SK-N-SH (cell line): ENCODE results near the gene CHST11. TPM values are rescaled to one million over a fixed set of nuclear protein-coding genes. Genes with fewer than 3 reads are reported as not detected.

Experiments
- CTCF ChIA-PET: fragments of 300-600, 350-600 bp; formaldehyde crosslinking; extraction: SDS; loops from one replicate; lab custom pipeline; 2021; lab: Yijun Ruan, JAX
- POLR2A ChIA-PET: fragments of 350-600 bp; sonication (Branson Sonifier 250); formaldehyde crosslinking; extraction: SDS; loops from one replicate; lab custom pipeline; 2020; ENCODE audit warnings: antibody characterized with exemption, inconsistent platforms; lab: Yijun Ruan, JAX
- DNase-seq: peaks from one replicate; pipeline ENCODE4 v3.0.0; 2012
- H2AFZ ChIP-seq: fragments of 200-600 bp; sonication (generic); 2 replicates; pipeline ENCODE4 v1.8.1; 2016; ENCODE audit warnings: antibody characterized with exemption, mild to moderate bottlenecking, low read depth
- H3F3A ChIP-seq: fragments of 200-600 bp; sonication (generic); replicated peaks from 2 replicates; pipeline ENCODE3; 2016; ENCODE audit warnings: antibody characterized with exemption, mild to moderate bottlenecking; ENCODE audit not compliant: insufficient read depth
- H3K27ac ChIP-seq, 2 experiments: fragments of 200-500 bp in 1 of 2; fragments of 200-600 bp in 1 of 2; sonication (Bioruptor generic) in 1 of 2; sonication (generic), shearing (Covaris generic) in 1 of 2; 2 replicates each; pipeline versions ENCODE4 v1.5.1 to v1.6.1; 2014 to 2016; ENCODE audit warnings: low read depth in 2 of 2, inconsistent platforms in 1 of 2, low read length in 1 of 2, mild to moderate bottlenecking in 1 of 2, mixed read lengths in 1 of 2
- H3K27me3 ChIP-seq: fragments of 200-600 bp; sonication (generic), shearing (Covaris generic); 2 replicates; pipeline ENCODE4 v1.6.1; 2016; ENCODE audit warnings: mixed run types; ENCODE audit not compliant: insufficient read depth
- H3K36me3 ChIP-seq, 2 experiments: fragments of 200-500 bp in 1 of 2; fragments of 200-600 bp in 1 of 2; sonication (Bioruptor generic) in 1 of 2; sonication (generic) in 1 of 2; replicated peaks in 1 of 2; 2 replicates each; pipeline versions ENCODE3 to v1.5.1; 2014 to 2016; ENCODE audit warnings: low read length in 1 of 2, mild to moderate bottlenecking in 1 of 2; ENCODE audit not compliant: insufficient read depth in 2 of 2, control insufficient read depth in 1 of 2
- H3K4me1 ChIP-seq, 2 experiments: fragments of 200-500 bp in 1 of 2; fragments of 200-600 bp in 1 of 2; sonication (Bioruptor generic) in 1 of 2; sonication (generic), shearing (Covaris generic) in 1 of 2; 2 replicates each; pipeline versions ENCODE4 v1.5.1 to v1.6.1; 2014 to 2016; ENCODE audit warnings: low read depth in 1 of 2, low read length in 1 of 2, mixed run types in 1 of 2; ENCODE audit not compliant: insufficient read depth in 2 of 2, control insufficient read depth in 1 of 2
- H3K4me2 ChIP-seq: fragments of 200-600 bp; sonication (generic), shearing (Covaris generic); 2 replicates; pipeline ENCODE4 v1.6.1; 2017; ENCODE audit warnings: mixed run types
- H3K4me3 ChIP-seq, 2 experiments: fragments of 200-500 bp in 1 of 2; fragments of 200-600 bp in 1 of 2; sonication (Bioruptor generic) in 1 of 2; sonication (generic), shearing (Covaris generic) in 1 of 2; 2 replicates each; pipeline versions ENCODE4 v1.5.1 to v1.8.1; 2014 to 2016; ENCODE audit warnings: low read depth in 2 of 2, inconsistent platforms in 1 of 2, low read length in 1 of 2, mild to moderate bottlenecking in 1 of 2, mixed read lengths in 1 of 2, moderate library complexity in 1 of 2
- H3K79me2 ChIP-seq: fragments of 200-600 bp; sonication (generic); 2 replicates; pipeline ENCODE4 v1.8.1; 2017; ENCODE audit warnings: mild to moderate bottlenecking; ENCODE audit not compliant: insufficient read depth
- H3K9ac ChIP-seq: fragments of 200-600 bp; sonication (generic); 2 replicates; pipeline ENCODE4 v1.6.1; 2017; ENCODE audit warnings: mixed run types
- H3K9me2 ChIP-seq: fragments of 200-600 bp; sonication (generic); 2 replicates; pipeline ENCODE4 v1.6.1; 2017; ENCODE audit warnings: mixed run types
- H3K9me3 ChIP-seq: fragments of 200-600 bp; sonication (generic); 2 replicates; pipeline ENCODE4 v1.6.1; 2017; ENCODE audit warnings: mixed run types, mild to moderate bottlenecking, moderate library complexity
- H4K20me1 ChIP-seq: fragments of 200-600 bp; sonication (generic); 2 replicates; pipeline ENCODE4 v1.6.1; 2017; ENCODE audit warnings: mild to moderate bottlenecking, mixed run types; ENCODE audit not compliant: insufficient read depth
- CHD2 ChIP-seq: fragments of 150-350 bp; IDR thresholded peaks from 2 replicates; pipeline ENCODE4 v1.6.1; 2018; ENCODE audit warnings: low read length; ENCODE audit not compliant: partially characterized antibody
- FOXJ3 ChIP-seq: sonication (generic); formaldehyde crosslinking; IDR thresholded peaks from 2 replicates; pipeline ENCODE4 v1.5.1; 2020; ENCODE audit warnings: mild to moderate bottlenecking, missing genetic modification reagents
- FOXM1 ChIP-seq: IDR thresholded peaks from 2 replicates; pipeline ENCODE4 v1.4.0; 2012; ENCODE audit warnings: low read depth, mild to moderate bottlenecking
- GABPA ChIP-seq: IDR thresholded peaks from 2 replicates; pipeline ENCODE4 v1.4.0; 2012; ENCODE audit warnings: low read depth, mild to moderate bottlenecking
- MEF2A ChIP-seq: IDR thresholded peaks from 2 replicates; pipeline ENCODE4 v1.4.0; 2012; ENCODE audit warnings: low read depth, borderline replicate concordance
- MXI1 ChIP-seq: IDR thresholded peaks from 2 replicates; pipeline ENCODE4 v1.6.1; 2012; ENCODE audit warnings: mild to moderate bottlenecking, low read depth, low read length, improper control_type of control experiment
- RFX5 ChIP-seq: IDR thresholded peaks from 2 replicates; pipeline ENCODE4 v1.6.1; 2012; ENCODE audit warnings: mild to moderate bottlenecking, improper control_type of control experiment, low read length
- RXRA ChIP-seq: IDR thresholded peaks from 2 replicates; pipeline ENCODE4 v1.4.0; 2012; ENCODE audit warnings: low read depth, mild to moderate bottlenecking, borderline replicate concordance
- SIN3A ChIP-seq: IDR thresholded peaks from 2 replicates; pipeline ENCODE4 v1.6.1; 2012; ENCODE audit warnings: low read depth, mild to moderate bottlenecking, low read length, moderate library complexity, borderline replicate concordance
- SMC3 ChIP-seq: IDR thresholded peaks from 2 replicates; pipeline ENCODE4 v1.6.1; 2012; ENCODE audit warnings: low read depth, low read length, improper control_type of control experiment
- WGBS: methylation state at CpG from one replicate; pipeline ENCODE4 v1.1.6; 2017; ENCODE audit warnings: low lambda C conversion rate; 5-methylcytosine and 5-hydroxymethylcytosine counted together
- polyA plus RNA-seq, 3 experiments: library from polyadenylated mRNA; depleted of rRNA; stranded (reverse); fragments of >200 nt; gene quantifications; 2 replicates each; pipeline ENCODE4 v1.2.3, GENCODE V29; 2012
- TF ChIP-seq, protein P1 (sequence below): fragments of 200-600 bp; sonication (generic); IDR thresholded peaks from 2 replicates; pipeline ENCODE4 v1.6.1; 2017; ENCODE audit warnings: antibody characterized with exemption, mild to moderate bottlenecking, moderate library complexity
- TF ChIP-seq, protein P2 (sequence below): fragments of 150-350 bp; IDR thresholded peaks from 2 replicates; pipeline ENCODE4 v1.6.1; 2016; ENCODE audit warnings: mild to moderate bottlenecking, low read depth, low read length
- TF ChIP-seq, protein P3 (sequence below): IDR thresholded peaks from 2 replicates; pipeline ENCODE4 v1.4.0; 2012; ENCODE audit warnings: low read depth, borderline replicate concordance

Gene CHST11
- polyA plus RNA-seq, 1 of the 3 experiments (the other 2 are of a cell fraction), result 18.6 TPM

DNA sequence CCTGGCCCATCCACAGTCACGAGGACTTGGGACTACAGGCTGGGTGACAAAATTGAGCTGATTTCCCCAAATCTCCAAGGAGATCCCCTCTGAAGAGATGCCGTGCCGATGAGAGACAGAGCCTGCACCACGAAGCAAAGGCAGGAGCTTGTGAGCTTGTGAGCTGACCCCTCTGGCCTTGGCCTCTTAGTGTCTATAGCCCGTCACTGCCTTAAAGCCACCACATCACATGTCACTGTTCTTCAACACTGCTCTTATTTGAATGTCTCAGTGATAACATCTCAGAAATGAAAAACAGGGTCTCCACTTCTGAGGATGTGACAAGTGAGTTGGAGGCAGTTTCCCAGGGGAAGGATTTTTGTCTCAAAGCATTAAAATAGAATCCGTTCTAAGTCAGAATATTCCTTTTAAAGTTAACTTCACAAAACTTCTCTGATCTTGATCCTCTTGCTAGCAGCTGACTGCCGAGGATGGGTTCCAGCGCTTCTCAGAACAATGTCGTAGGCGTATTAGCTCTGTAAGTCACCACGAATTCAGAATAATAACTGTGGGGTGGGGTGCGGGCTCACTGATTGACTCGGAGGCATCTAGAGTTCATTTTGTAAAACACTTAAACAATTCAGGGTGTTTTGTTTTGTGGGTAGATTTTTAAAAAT is 37.5 kb downstream of the CHST11 start (continued):
- TF ChIP-seq, protein P1, sequence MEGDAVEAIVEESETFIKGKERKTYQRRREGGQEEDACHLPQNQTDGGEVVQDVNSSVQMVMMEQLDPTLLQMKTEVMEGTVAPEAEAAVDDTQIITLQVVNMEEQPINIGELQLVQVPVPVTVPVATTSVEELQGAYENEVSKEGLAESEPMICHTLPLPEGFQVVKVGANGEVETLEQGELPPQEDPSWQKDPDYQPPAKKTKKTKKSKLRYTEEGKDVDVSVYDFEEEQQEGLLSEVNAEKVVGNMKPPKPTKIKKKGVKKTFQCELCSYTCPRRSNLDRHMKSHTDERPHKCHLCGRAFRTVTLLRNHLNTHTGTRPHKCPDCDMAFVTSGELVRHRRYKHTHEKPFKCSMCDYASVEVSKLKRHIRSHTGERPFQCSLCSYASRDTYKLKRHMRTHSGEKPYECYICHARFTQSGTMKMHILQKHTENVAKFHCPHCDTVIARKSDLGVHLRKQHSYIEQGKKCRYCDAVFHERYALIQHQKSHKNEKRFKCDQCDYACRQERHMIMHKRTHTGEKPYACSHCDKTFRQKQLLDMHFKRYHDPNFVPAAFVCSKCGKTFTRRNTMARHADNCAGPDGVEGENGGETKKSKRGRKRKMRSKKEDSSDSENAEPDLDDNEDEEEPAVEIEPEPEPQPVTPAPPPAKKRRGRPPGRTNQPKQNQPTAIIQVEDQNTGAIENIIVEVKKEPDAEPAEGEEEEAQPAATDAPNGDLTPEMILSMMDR, result no peak
- TF ChIP-seq GABPA, result no peak
- TF ChIP-seq CHD2, result no peak

DNA sequence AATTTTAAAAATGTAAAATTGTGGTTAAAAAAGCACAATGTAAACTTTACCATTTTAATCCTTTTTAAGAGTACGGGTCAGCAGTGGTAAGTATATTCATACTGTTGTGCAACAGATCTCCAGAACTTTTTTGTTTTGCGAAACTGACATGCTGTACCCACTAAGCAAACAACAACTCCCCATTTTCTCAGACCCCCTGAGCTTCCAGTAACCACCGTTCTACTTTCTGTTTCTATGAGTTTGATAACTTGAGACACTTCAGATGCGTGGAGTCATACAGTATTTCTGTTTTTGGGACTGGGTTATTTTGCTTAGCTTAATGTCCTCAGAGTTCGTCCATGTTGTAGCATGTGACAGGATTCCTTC is 38.0 kb downstream of the CHST11 start:
- TF ChIP-seq SIN3A (no peak), RFX5 (no peak), RXRA (no peak), FOXM1 (no peak), SMC3 (no peak), FOXJ3 (CRISPR knock-in tag) (no peak), MEF2A (no peak), GABPA (no peak), MXI1 (no peak)
- TF ChIP-seq, protein P2, sequence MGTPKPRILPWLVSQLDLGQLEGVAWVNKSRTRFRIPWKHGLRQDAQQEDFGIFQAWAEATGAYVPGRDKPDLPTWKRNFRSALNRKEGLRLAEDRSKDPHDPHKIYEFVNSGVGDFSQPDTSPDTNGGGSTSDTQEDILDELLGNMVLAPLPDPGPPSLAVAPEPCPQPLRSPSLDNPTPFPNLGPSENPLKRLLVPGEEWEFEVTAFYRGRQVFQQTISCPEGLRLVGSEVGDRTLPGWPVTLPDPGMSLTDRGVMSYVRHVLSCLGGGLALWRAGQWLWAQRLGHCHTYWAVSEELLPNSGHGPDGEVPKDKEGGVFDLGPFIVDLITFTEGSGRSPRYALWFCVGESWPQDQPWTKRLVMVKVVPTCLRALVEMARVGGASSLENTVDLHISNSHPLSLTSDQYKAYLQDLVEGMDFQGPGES, result no peak
- TF ChIP-seq, protein P1, result no peak
- TF ChIP-seq, protein P3, sequence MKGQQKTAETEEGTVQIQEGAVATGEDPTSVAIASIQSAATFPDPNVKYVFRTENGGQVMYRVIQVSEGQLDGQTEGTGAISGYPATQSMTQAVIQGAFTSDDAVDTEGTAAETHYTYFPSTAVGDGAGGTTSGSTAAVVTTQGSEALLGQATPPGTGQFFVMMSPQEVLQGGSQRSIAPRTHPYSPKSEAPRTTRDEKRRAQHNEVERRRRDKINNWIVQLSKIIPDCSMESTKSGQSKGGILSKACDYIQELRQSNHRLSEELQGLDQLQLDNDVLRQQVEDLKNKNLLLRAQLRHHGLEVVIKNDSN, result no peak
- TF ChIP-seq, all 33 proteins: peak for 0
- Histone ChIP-seq H3K9me3 (no peaks in the 10 kb centered on the region), H3K79me2 (no peaks in the 10 kb centered on the region), H3K4me3 (no peak overlapping the region), H3K36me3 (no peaks in the 10 kb centered on the region), H3K27ac (no peak overlapping the region), H3F3A (no peaks in the 10 kb centered on the region), H3K27me3 (no peaks in the 10 kb centered on the region), H3K9me2 (no peaks in the 10 kb centered on the region), H3K9ac (no peak overlapping the region), H3K4me2 (no peak overlapping the region), H4K20me1 (no peaks in the 10 kb centered on the region), H3K4me1 (peaks cover 0 to 9% of the 10 kb centered on the region in 2 experiments; a peak in 2 of 4 replicates), H2AFZ (no peak overlapping the region)
- ChIA-PET CTCF (interaction anchor here (0.6 kb wide), 1 partner anchor 113 kb away, joined by 3 read pairs; no protein-coding TSS in a partner anchor), POLR2A (no interaction called here)
- 97% methylated on average over 5 of the region's 5 CpGs for WGBS
- no peak for DNase-seq
